ENCODE results near the gene ALG9.
"Not testable (repeated sequence)": the region's sequence is repeated elsewhere in the genome, so short reads cannot be mapped to it uniquely, and the experiment has no call there.

Gene ALG9

GRCh38 chr11:111886032-111886431, 14.7 kb upstream of the ALG9 start:
- DNase-seq (ENCODE audit: extremely low spot score, insufficient read length, low read depth) (no peak), FAIRE-seq (no peak)

GRCh38 chr11:111885053-111885452, 13.7 kb upstream of the ALG9 start:
- not testable (repeated sequence) for FAIRE-seq

DNA sequence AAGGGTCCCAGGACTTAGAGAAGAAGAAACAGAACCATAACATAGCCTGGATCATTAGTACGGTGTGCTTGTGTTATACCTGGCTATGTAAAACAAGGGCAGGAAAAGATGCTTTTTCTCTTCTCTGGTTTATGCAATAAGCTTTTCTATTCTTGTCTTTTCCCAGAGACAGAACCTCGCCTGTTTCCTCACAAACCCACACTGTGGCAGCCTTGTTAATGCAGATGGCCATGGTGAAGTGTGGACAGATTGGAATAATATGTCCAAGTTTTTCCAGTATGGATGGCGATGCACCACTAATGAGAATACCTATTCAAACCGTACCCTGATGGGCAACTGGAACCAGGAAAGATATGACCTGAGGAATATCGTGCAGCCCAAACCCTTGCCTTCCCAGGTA, 10.8 kb upstream of the ALG9 start:
- DNase-seq (ENCODE audit: extremely low spot score, insufficient read length, low read depth) (no peak), FAIRE-seq (no peak)

More at GRCh38 chr11:111885053-111885452, 13.7 kb upstream of the ALG9 start:
- DNase-seq (ENCODE audit: extremely low spot score, insufficient read length, low read depth) = not testable (repeated sequence)

DNA sequence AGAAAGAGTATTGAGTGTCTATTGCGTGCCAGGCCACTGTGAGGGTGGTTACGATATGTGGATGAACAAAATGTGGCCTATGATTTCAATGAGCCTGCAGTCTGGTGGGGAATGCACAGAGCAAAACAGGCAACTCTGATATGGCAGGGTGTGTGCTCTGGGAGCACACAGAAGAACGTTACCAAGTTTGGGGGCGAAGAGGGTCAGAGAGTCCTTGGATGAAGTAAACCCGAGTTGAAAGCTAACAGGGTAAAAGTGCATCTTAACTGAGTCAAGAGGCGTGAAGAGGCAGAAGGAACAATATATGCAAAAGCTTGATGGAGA, 8.2 kb upstream of the ALG9 start:
- FAIRE-seq (no peak), DNase-seq (ENCODE audit: extremely low spot score, insufficient read length, low read depth) (no peak)

GRCh38 chr11:111878849-111879636, 7.7 kb upstream of the ALG9 start, which contains the start of the genes CFAP68 and FDXACB1:
TSS of gene CFAP68 (plus strand) at chr11:111879541. CDS start at chr11:111879561, 20 bp downstream.
TSS of gene FDXACB1 (minus strand) at chr11:111879165. CDS start at chr11:111879132, 33 bp downstream.
- peak; percentile 90 for DNase-seq (ENCODE audit: extremely low spot score, insufficient read length, low read depth)
- peak; percentile 96 for FAIRE-seq

DNA sequence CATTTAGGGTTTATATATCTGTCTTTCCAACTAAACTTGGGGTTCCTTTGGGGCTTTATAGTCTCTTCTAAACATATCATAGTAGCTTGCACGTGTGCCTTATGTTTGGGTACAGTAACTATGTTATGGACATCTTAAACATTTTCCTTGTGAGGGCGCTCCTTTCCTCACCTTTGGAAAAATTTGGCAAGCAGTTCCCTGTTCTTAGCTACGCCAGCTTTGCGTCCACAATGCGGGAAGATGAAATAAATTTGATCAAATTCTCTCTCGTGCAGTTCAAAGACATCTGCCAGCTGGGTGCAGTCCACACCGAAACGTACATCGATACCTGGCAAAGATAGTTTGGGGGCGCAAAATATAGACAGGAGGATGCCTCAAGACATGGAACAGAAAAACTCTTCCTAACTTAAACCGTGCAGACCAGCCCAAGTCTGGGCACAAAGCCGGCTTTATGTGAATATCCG, 7.0 kb upstream of the ALG9 start:
- FAIRE-seq (peak; percentile 36), DNase-seq (ENCODE audit: extremely low spot score, insufficient read length, low read depth) (no peak)

DNA sequence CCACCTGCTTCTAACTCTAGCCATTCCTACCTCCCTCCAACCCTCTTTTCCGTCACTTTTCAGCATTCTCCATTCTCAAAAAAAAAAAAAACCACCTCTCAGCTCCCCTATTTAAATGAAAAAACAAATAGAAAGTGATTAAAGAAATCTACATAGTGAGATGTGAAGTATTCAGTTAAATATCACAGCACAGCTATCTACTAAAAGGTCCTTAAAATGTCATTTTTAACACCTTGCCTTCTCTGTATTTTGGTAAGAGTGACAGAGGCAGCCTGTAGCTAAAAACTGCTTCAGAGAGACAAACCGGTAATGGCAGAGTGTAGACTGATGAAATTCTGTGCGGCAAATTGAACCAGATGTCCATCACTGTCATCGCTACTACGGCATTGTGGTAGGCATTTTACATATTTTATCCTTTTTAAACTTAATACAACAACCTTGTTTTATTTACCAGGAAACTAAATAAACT, 346 bp upstream of the ALG9 start:
- FAIRE-seq (no peak), DNase-seq (ENCODE audit: extremely low spot score, insufficient read length, low read depth) (no peak)

- FAIRE-seq (peak; percentile 21), DNase-seq (ENCODE audit: extremely low spot score, insufficient read length, low read depth) (no peak)
Observed at GRCh38 chr11:111870522-111870885, 877 bp downstream of the ALG9 start.

- no peak for FAIRE-seq
- no peak for DNase-seq (ENCODE audit: extremely low spot score, insufficient read length, low read depth)
Observed at GRCh38 chr11:111870113-111870512, 1.3 kb downstream of the ALG9 start.

- FAIRE-seq = no peak
- DNase-seq (ENCODE audit: extremely low spot score, insufficient read length, low read depth) = no peak
Observed at GRCh38 chr11:111860257-111860656, 11.1 kb downstream of the ALG9 start.

- DNase-seq (ENCODE audit: extremely low spot score, insufficient read length, low read depth) (no peak), FAIRE-seq (no peak)
Observed at GRCh38 chr11:111855506-111855905, 15.9 kb downstream of the ALG9 start.

GRCh38 chr11:111852103-111852502, 19.3 kb downstream of the ALG9 start:
- FAIRE-seq = no peak
- DNase-seq (ENCODE audit: extremely low spot score, insufficient read length, low read depth) = no peak

- DNase-seq (ENCODE audit: extremely low spot score, insufficient read length, low read depth) (no peak), FAIRE-seq (no peak)
Observed at GRCh38 chr11:111851636-111852035, 19.7 kb downstream of the ALG9 start.

DNA sequence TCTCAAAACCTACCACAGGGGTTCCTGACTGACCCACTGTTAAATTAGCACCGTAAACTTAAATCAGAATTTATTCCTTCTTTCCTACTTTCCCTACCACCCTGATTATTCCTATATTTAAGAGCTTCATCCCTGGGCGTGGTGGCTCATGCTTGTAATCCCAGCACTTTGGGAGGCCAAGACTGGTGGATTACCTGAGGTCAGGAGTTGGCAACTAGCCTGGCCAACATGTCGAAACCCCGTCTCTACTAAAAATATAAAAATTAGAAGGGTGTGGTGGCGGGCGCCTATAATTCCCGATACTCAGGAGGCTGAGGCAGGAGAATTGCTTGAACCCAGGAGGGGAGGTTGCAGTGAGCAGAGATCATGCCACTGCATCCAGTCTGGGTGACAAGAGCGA, 20.3 kb downstream of the ALG9 start:
- DNase-seq (ENCODE audit: extremely low spot score, insufficient read length, low read depth) = no peak
- FAIRE-seq = no peak

- no peak for FAIRE-seq
- no peak for DNase-seq (ENCODE audit: extremely low spot score, insufficient read length, low read depth)
Observed at GRCh38 chr11:111849631-111850030, 21.8 kb downstream of the ALG9 start.

DNA sequence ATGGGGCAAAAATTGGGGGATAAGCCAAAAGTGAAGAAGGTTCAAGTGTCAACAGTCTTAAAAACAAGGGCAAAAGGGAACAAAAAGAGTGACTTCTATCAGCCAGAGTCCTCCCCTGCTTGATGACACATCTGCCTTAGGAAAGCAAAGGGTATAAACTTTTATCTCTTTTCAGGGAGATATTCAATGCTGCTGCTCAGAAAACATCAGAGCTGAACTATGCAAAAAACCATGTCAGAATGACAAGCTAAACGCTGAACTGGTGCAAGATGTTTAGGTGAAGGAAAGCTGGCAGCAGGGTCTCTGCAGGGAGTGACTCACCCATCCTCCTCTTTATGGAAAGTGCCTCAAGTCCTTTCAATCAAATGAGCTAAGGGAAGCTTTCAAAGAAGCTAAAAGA, 24.7 kb downstream of the ALG9 start:
- no peak for FAIRE-seq
- no peak for DNase-seq (ENCODE audit: extremely low spot score, insufficient read length, low read depth)

DNA sequence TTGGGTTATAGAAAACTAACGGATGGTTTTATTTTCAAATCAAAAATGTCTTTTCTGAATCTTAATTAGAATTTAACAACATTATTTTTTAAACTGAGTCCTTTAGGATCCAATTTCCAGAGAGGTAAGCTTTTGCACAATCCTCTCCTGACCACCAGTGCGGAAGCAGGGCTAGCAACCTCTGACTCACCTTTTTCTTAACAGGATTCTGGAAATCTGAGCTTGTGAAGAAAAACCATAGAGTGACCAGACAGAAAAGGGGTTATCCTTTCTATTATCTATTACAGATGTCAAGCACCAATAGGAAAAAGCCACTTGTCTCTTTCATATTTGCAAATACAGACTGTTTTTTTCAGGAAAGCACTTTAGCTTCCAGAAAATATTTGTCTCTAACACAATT, 25.3 kb downstream of the ALG9 start:
- DNase-seq (ENCODE audit: extremely low spot score, insufficient read length, low read depth) = no peak
- no peak for FAIRE-seq

- no peak for DNase-seq (ENCODE audit: extremely low spot score, insufficient read length, low read depth)
Observed at GRCh38 chr11:111845276-111846028, 25.9 kb downstream of the ALG9 start.

DNA sequence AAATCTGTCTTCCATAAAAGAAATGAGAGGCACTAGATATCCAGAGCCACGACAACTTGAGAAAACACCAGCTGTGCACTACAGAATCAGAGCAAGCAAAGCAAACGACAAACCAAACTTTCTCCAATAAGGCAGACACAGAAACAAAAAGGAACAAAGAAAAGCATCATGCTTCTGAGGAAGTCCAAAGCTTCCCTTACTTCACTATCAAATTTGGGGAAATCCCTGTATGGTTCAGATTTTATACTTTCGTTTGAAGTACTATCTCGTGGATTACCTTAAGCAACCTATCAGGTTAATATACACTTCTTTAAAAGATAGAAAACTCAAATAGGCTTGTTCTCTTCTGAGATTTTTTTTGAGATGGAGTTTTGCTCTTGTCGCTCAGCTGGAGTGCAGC, 27.7 kb downstream of the ALG9 start:
- FAIRE-seq (no peak), DNase-seq (ENCODE audit: extremely low spot score, insufficient read length, low read depth) (no peak)

More at GRCh38 chr11:111845276-111846028, 25.9 kb downstream of the ALG9 start:
- FAIRE-seq = no peak

DNA sequence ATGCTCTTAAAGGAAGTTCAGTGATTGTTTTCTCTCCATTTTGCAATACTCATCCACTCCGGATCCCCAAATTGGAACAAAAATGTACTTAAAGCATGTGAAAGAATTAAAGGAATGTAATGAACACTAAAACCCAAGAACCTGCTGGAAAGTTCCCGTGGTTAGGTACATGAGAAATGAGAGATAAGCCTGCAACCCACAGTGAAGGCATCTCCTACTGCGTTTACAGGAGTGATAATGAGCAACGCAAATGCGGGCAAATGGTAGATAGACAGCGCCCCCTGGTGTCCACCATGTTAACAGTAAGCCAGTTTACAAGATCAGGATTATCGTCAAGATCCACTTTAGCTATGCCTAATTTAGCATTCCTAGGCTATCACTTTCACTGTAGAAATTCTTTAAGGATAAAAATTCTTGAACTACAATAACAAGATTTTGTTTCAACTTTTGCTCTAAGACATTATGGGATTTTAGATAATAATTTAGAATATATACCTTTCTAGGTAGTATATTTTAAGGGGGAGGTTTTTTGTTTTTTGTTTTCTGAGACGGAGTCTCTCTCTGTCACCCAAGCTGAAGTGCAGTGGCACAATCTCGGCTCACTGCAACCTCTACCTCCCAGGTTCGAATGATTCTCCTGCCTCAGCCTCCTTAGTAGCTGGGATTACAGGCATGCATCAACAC, 29.9 kb downstream of the ALG9 start:
- DNase-seq (ENCODE audit: extremely low spot score, insufficient read length, low read depth) (peak; percentile 56), FAIRE-seq (peak; percentile 85)

DNA sequence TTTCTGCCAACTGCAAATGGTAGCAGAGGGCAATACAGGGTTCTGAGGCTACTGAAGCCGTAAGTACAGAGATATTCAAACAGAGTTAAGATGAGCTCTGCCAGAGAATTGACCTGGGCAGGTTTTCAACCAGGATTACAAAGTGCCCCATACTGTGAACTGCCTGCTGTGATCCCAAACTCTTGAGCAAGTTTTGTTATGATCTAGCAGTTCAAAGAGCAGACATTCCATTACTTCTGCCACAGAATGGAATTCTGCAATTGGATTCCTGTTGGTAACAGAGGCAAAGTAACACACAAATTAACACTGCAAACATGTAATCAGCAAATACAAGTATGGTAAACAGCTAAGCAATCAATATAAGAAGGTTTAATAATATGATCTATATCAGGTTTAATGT, 31.2 kb downstream of the ALG9 start:
- DNase-seq (ENCODE audit: extremely low spot score, insufficient read length, low read depth) (no peak), FAIRE-seq (no peak)
